ENCODE results near the gene BMP7. TPM values are rescaled to one million over a fixed set of nuclear protein-coding genes. Genes with fewer than 3 reads are reported as not detected.

BMP7 gene
- total RNA-seq, 4 donors from 2014 or later: 19.2 to 39.2 (median 28.2) TPM

DNA sequence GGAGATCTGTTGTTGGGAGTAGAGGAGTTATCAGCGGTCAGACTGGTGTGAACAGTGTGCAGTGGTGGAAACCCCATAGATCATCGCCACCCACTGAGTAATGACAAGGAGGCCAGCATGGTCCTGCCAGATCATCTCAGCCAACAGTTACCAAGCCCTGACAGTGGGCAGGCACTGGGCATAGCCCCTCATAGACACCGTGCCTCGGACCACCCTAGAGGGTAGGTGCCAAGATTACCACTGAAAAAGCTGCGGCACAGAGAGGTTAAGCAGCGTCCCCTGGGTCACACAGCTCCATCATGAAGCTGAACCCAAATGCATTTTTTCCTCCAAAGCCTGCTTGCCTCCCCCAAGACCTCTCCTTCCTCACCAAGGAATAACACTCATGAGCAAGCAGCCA, 21.5 kb upstream of the BMP7 start:
- H3K27ac ChIP-seq: peak overlapping the region; percentile 2
- H3K36me3 ChIP-seq: no peaks in the 10 kb centered on the region
- TF ChIP-seq, protein P1, sequence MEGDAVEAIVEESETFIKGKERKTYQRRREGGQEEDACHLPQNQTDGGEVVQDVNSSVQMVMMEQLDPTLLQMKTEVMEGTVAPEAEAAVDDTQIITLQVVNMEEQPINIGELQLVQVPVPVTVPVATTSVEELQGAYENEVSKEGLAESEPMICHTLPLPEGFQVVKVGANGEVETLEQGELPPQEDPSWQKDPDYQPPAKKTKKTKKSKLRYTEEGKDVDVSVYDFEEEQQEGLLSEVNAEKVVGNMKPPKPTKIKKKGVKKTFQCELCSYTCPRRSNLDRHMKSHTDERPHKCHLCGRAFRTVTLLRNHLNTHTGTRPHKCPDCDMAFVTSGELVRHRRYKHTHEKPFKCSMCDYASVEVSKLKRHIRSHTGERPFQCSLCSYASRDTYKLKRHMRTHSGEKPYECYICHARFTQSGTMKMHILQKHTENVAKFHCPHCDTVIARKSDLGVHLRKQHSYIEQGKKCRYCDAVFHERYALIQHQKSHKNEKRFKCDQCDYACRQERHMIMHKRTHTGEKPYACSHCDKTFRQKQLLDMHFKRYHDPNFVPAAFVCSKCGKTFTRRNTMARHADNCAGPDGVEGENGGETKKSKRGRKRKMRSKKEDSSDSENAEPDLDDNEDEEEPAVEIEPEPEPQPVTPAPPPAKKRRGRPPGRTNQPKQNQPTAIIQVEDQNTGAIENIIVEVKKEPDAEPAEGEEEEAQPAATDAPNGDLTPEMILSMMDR (IDR thresholded peaks at IDR 0.05): no peak
- TF ChIP-seq POLR2A (IDR thresholded peaks at IDR 0.05) (no peak), EP300 (IDR thresholded peaks at IDR 0.05) (no peak), POLR2AphosphoS5 (IDR thresholded peaks at IDR 0.05) (no peak)
- H3K4me3 ChIP-seq: no peak overlapping the region
- peaks cover 31% of the 10 kb centered on the region for H3K4me1 ChIP-seq
- peaks cover 45% of the 10 kb centered on the region for H3K27me3 ChIP-seq
- no peaks in the 10 kb centered on the region for H3K9me3 ChIP-seq
- WGBS: 50% methylated on average over 5 of the region's 6 CpGs
- DNase-seq (ENCODE audit: low spot score in 2 of 2): no peak

DNA sequence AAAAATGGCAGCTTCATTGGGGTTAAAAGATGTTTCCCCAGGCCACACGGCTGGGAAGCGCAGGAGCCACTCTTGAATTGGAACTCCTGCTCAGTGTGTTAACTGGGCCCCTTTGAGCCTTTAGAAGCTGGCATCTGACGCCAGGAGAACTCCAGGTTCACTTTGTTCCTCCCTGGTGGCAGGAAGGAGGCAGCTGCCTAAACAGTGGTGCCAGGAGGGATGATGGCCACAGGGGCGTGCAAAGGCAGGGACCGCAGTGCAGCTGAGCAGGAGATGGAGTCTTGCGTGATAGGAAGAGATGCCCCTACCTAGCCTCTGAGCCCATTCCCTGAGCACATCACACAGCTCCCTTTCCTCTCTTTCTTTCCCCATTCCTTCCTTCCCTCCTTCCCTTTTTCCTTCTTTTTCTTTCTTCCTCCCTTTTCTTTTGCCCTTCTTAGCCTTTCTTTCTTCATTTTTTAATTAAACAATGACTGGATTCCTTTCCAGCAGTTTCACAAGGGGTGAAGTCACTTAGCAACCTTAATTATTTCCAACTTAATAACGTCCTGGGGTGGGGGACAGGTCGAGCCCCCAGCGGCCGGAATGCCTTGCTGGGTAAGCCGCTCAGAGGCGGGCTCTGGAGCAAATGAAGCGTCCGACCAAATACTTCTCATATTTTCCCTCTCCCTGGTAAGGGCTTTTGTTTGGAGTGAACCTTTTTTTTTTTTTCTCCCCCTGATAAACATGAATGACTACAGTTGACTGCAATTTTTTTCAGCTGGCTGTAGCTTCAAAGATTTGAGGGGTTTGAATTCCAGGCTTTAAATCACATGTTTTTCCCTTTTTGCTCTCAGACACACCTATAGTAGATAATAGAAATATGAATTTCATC, 20.8 kb upstream of the BMP7 start:
- Histone ChIP-seq H3K4me3 (no peak overlapping the region), H3K36me3 (no peaks in the 10 kb centered on the region), H3K27me3 (peaks cover 43% of the 10 kb centered on the region), H3K27ac (no peak overlapping the region), H3K9me3 (no peaks in the 10 kb centered on the region), H3K4me1 (peaks cover 31% of the 10 kb centered on the region)
- TF ChIP-seq POLR2A (IDR thresholded peaks at IDR 0.05): no peak
- TF ChIP-seq, protein P1 (IDR thresholded peaks at IDR 0.05): no peak
- TF ChIP-seq POLR2AphosphoS5 (IDR thresholded peaks at IDR 0.05): no peak
- TF ChIP-seq EP300 (IDR thresholded peaks at IDR 0.05): no peak
- DNase-seq (ENCODE audit: low spot score in 2 of 2): no peak
- 58% methylated on average over 14 of the region's 14 CpGs for WGBS

DNA sequence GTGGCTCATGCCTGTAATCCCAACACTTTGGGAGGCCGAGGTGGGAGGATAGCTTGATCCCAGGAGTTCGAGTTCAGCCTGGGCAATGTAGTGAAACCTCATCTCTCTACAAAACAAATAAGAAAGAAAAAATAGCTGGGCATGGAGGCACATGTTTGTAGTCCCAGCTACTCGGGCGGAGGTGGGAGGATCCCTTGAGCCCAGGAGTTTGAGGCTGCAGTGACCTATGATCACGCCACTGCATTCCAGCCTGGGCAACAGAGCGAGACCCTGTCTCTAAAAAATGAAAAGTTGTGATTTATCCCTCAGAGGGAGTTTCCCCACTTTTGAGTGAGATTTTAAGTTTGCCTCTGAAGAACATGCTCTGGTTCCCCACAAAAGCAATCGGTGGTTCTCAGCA, 17.4 kb upstream of the BMP7 start:
- H3K4me3 ChIP-seq: no peak overlapping the region
- TF ChIP-seq EP300 (IDR thresholded peaks at IDR 0.05) (no peak), POLR2A (IDR thresholded peaks at IDR 0.05) (no peak), POLR2AphosphoS5 (IDR thresholded peaks at IDR 0.05) (no peak)
- TF ChIP-seq, protein P1 (IDR thresholded peaks at IDR 0.05): no peak
- no peak for DNase-seq (ENCODE audit: low spot score in 2 of 2)
- H3K4me1 ChIP-seq: peaks cover 15% of the 10 kb centered on the region
- no peak overlapping the region for H3K27ac ChIP-seq
- no peaks in the 10 kb centered on the region for H3K36me3 ChIP-seq
- peaks cover 26% of the 10 kb centered on the region for H3K27me3 ChIP-seq
- H3K9me3 ChIP-seq: no peaks in the 10 kb centered on the region
- 89% methylated on average over 7 of the region's 7 CpGs for WGBS

DNA sequence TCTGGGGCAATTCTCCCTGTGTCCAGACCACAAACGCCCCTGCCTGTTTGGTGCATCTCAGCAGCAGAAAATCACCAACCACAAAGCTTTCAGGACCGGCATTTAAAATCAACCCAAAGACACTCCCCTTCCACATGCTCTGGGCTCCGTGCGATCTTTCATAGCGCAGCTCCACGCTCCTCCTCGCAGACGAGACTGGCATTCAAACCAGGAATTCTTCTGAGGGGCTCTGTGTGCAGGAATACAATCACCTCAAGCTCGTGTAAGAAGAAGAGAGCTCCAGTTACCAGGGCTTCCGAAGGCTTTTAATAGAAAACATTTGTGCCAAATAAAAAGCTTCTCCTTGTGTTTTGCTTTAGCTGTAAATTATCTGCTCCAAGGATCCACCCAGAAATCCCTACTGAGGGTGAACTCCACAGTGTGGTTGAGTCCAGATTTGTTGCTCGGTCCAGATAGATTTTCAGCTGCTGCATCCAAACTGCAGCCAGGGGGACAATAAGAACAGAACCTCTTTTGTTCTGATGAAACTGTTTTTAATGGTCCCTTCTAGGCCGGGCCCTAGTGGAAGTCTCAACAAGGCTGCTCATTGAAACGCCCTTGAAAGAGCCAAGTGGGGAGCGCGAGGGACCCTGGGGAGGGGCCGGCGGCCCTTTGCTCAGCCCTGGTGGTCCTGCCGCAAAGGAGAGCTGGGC, 16.4 kb upstream of the BMP7 start:
- H3K9me3 ChIP-seq: no peaks in the 10 kb centered on the region
- H3K27ac ChIP-seq: no peak overlapping the region
- 41% methylated on average over 18 of the region's 18 CpGs for WGBS
- no peaks in the 10 kb centered on the region for H3K36me3 ChIP-seq
- no peak overlapping the region for H3K4me3 ChIP-seq
- H3K27me3 ChIP-seq: peaks cover 26% of the 10 kb centered on the region
- TF ChIP-seq EP300 (IDR thresholded peaks at IDR 0.05): no peak
- no peak for TF ChIP-seq POLR2A (IDR thresholded peaks at IDR 0.05)
- TF ChIP-seq, protein P1 (IDR thresholded peaks at IDR 0.05): no peak
- no peak for TF ChIP-seq POLR2AphosphoS5 (IDR thresholded peaks at IDR 0.05)
- H3K4me1 ChIP-seq: peaks cover 5% of the 10 kb centered on the region
- DNase-seq (ENCODE audit: low spot score in 2 of 2): no peak

DNA sequence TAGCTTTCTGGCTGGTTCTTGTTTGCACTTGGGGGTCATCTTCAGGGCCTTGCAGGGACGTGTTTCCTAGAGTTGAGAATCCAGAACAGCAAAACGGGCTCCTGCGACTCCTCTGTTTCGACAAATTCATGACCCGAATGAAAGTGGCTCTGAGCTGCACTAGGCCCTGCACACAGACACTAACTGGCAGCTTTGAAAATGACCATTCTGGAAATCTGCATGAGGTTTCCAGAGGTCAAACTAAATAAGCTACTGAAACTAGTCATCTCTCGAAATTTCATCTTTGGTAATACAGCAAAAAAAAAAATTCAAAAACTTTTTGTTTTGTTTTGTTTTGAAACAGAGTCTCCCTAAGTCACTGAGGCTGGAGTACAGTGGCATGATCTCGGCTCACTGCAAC, 15.5 kb upstream of the BMP7 start:
- H3K4me1 ChIP-seq: no peaks in the 10 kb centered on the region
- DNase-seq (ENCODE audit: low spot score in 2 of 2): no peak

More for the DNA sequence above, 15.5 kb upstream of the BMP7 start:
- Histone ChIP-seq H3K27me3 (peaks cover 22% of the 10 kb centered on the region), H3K36me3 (no peaks in the 10 kb centered on the region), H3K9me3 (no peaks in the 10 kb centered on the region), H3K27ac (no peak overlapping the region), H3K4me3 (no peak overlapping the region)
- 91% methylated on average over 7 of the region's 7 CpGs for WGBS
- no peak for TF ChIP-seq POLR2AphosphoS5 (IDR thresholded peaks at IDR 0.05)
- TF ChIP-seq POLR2A (IDR thresholded peaks at IDR 0.05): no peak
- TF ChIP-seq, protein P1 (IDR thresholded peaks at IDR 0.05): no peak
